ENCODE measurements around the gene PIGBOS1. TPM values are rescaled to one million over a fixed set of nuclear protein-coding genes. Genes with fewer than 3 reads are reported as not detected.
A peak's percentile ranks its signal among the peaks of the same experiment; 100 is the strongest.
"Not testable (repeated sequence)": the region's sequence is repeated elsewhere in the genome, so short reads cannot be mapped to it uniquely, and the experiment has no call there.

Gene PIGBOS1
- total and polyA plus RNA-seq, 8 donors: 3.3 to 14.5 (median 5.4) TPM

- Histone ChIP-seq H3K27me3 (no peaks in the 10 kb centered on the region), H3K4me1 (peaks cover 21 to 48% (median 27%) of the 10 kb centered on the region in 3 donors), H3K9me3 (no peaks in the 10 kb centered on the region), H3K27ac (peak overlapping the region; percentile 29 to 72 (median 70)), H3K4me3 (no peak overlapping the region), H3K36me3 (no peaks in the 10 kb centered on the region)
- WGBS, 2 donors: 29 to 32% methylated on average over 6 of the region's 6 CpGs
- peak; percentile 62 to 85 (median 69) for ATAC-seq
- FAIRE-seq: no peak
- no peak for TF ChIP-seq CTCF (IDR thresholded peaks at IDR 0.05)
- DNase-seq: peak in 3 of 6 donors; percentile 42 to 64 (median 62)
- intact Hi-C loops (cut with DNase I): loop anchor here in 1 of 3 donors (5.0 kb wide), 1 partner anchor 66 kb away; no protein-coding TSS in a partner anchor
Measured at GRCh38 chr15:55283379-55284147, 35.4 kb downstream of the PIGBOS1 start.

- H3K4me1 ChIP-seq: peaks cover 21 to 44% (median 27%) of the 10 kb centered on the region in 3 donors
- ATAC-seq: peak; percentile 38 to 55 (median 41)
- H3K9me3 ChIP-seq: no peaks in the 10 kb centered on the region
- intact Hi-C loops (cut with DNase I): loop anchor here in 1 of 3 donors (5.0 kb wide), 1 partner anchor 65 kb away; no protein-coding TSS in a partner anchor
- H3K27me3 ChIP-seq: no peaks in the 10 kb centered on the region
- H3K36me3 ChIP-seq: no peaks in the 10 kb centered on the region
- peak in 1 of 6 donors; percentile 21 for DNase-seq
- TF ChIP-seq CTCF (IDR thresholded peaks at IDR 0.05): no peak
- H3K4me3 ChIP-seq: no peak overlapping the region
- H3K27ac ChIP-seq: peak overlapping the region; percentile 16 to 70 (median 62)
- WGBS, 2 donors: 57 to 67% methylated on average over 5 of the region's 5 CpGs
- no peak for FAIRE-seq
Measured at GRCh38 chr15:55282284-55282833, 36.6 kb downstream of the PIGBOS1 start.

- H3K4me3 ChIP-seq: no peak overlapping the region
- ATAC-seq (no peak), FAIRE-seq (no peak), DNase-seq (no peak)
- intact Hi-C loops (cut with DNase I): loop anchor here in 1 of 3 donors (5.0 kb wide), 1 partner anchor 64 kb away; no protein-coding TSS in a partner anchor
- no peaks in the 10 kb centered on the region for H3K27me3 ChIP-seq
- H3K4me1 ChIP-seq: peaks cover 21 to 44% (median 27%) of the 10 kb centered on the region in 3 donors
- no peaks in the 10 kb centered on the region for H3K9me3 ChIP-seq
- H3K36me3 ChIP-seq: no peaks in the 10 kb centered on the region
- H3K27ac ChIP-seq: peak overlapping the region in 2 of 4 donors; percentile 69 to 70
- TF ChIP-seq CTCF (IDR thresholded peaks at IDR 0.05): no peak
Measured at GRCh38 chr15:55281517-55282228, 37.2 kb downstream of the PIGBOS1 start.

- peaks cover 21 to 44% (median 26%) of the 10 kb centered on the region in 3 donors for H3K4me1 ChIP-seq
- WGBS, 2 donors: 89 to 90% methylated on average over 2 of the region's 2 CpGs
- ATAC-seq, H3K27ac ChIP-seq, H3K36me3 ChIP-seq, H3K4me3 ChIP-seq, H3K27me3 ChIP-seq, FAIRE-seq, H3K9me3 ChIP-seq, DNase-seq: not testable (repeated sequence)
- intact Hi-C loops (cut with DNase I): loop anchor here in 1 of 3 donors (5.0 kb wide), 1 partner anchor 63 kb away; no protein-coding TSS in a partner anchor
Measured at GRCh38 chr15:55280589-55280988, 38.3 kb downstream of the PIGBOS1 start.

Data from pancreas (tissue), 10 donors.